GM19372 (cell line): ENCODE measurements around the gene SPTSSA.
"Not testable (repeated sequence)": the region's sequence is repeated elsewhere in the genome, so short reads cannot be mapped to it uniquely, and the experiment has no call there.

Experiments used
- ATAC-seq: cut with Tn5 transposase; IDR thresholded peaks from one replicate; pipeline ENCODE4 v1.9.1; 2021; ENCODE audit warnings: mild to moderate bottlenecking, low read depth, moderate library complexity; ENCODE audit not compliant: unreplicated experiment

SPTSSA gene

GRCh38 chr14:34436118-34436905 lies 25.7 kb downstream of the SPTSSA start:
- no peak for ATAC-seq

GRCh38 chr14:34433957-34434356 lies 28.1 kb downstream of the SPTSSA start:
- ATAC-seq = no peak

- not testable (repeated sequence) for ATAC-seq
These were observed 34.0 kb downstream of the SPTSSA start for GRCh38 chr14:34428102-34428466.

- ATAC-seq = no peak
These were observed 35.4 kb downstream of the SPTSSA start for GRCh38 chr14:34426313-34427295.

- no peak for ATAC-seq
These were observed 36.8 kb downstream of the SPTSSA start for GRCh38 chr14:34425095-34425851.

GRCh38 chr14:34424488-34424887 lies 37.6 kb downstream of the SPTSSA start:
- no peak for ATAC-seq

GRCh38 chr14:34423445-34423844 lies 38.6 kb downstream of the SPTSSA start:
- no peak for ATAC-seq

- ATAC-seq = no peak
These were observed 41.4 kb downstream of the SPTSSA start for GRCh38 chr14:34420547-34421150.

GRCh38 chr14:34409721-34410120 lies 52.3 kb downstream of the SPTSSA start:
- ATAC-seq = no peak

GRCh38 chr14:34407951-34408350 lies 54.1 kb downstream of the SPTSSA start:
- no peak for ATAC-seq

- no peak for ATAC-seq
These were observed 57.6 kb downstream of the SPTSSA start for GRCh38 chr14:34404416-34404815.

- no peak for ATAC-seq
These were observed 58.4 kb downstream of the SPTSSA start for GRCh38 chr14:34403646-34404045.

GRCh38 chr14:34398024-34398423 lies 64.0 kb downstream of the SPTSSA start:
- no peak for ATAC-seq

- no peak for ATAC-seq
These were observed 74.0 kb downstream of the SPTSSA start for GRCh38 chr14:34387974-34388516.

GRCh38 chr14:34386865-34387485 lies 75.1 kb downstream of the SPTSSA start:
- no peak for ATAC-seq

GRCh38 chr14:34385881-34386280 lies 76.2 kb downstream of the SPTSSA start:
- ATAC-seq = not testable (repeated sequence)

- ATAC-seq = no peak
These were observed 78.2 kb downstream of the SPTSSA start for GRCh38 chr14:34383839-34384238.
